Activated T-cell treated with anti-CD3 and anti-CD28 coated beads, Interleukin-2, amount 50 U/mL, for 4 hours (primary cell): ENCODE results near the gene CTSZ. TPM values are rescaled to one million over a fixed set of nuclear protein-coding genes. Genes with fewer than 3 reads are reported as not detected.

Experiments
- ATAC-seq, 2 donors: fragments of 200-7000 bp; cut with Tn5 transposase; one replicate each; pipeline ENCODE4 v1.10.0; 2021
- DNase-seq: peaks from one replicate; pipeline ENCODE4 v3.0.0-alpha.2; 2020
- H3K27me3 Mint-ChIP-seq: one replicate; pipeline ENCODE4 v1.8.0; 2021; ENCODE audit warnings: low read depth, mixed read lengths
- H3K36me3 Mint-ChIP-seq: one replicate; pipeline ENCODE4 v1.8.0; 2022; ENCODE audit warnings: mixed read lengths; ENCODE audit not compliant: insufficient read depth
- H3K4me1 Mint-ChIP-seq: one replicate; pipeline ENCODE4 v1.8.0; 2021; ENCODE audit warnings: low read depth, mixed read lengths
- H3K4me3 Mint-ChIP-seq: one replicate; pipeline ENCODE4 v1.8.0; 2021; ENCODE audit warnings: mild to moderate bottlenecking, moderate library complexity, mixed read lengths
- H3K9me3 Mint-ChIP-seq: one replicate; pipeline ENCODE4 v1.8.0; 2021; ENCODE audit warnings: mixed read lengths
- total RNA-seq, 3 donors: library from RNA; stranded (reverse); gene quantifications; one replicate each; pipeline ENCODE4 v1.2.1, GENCODE V29; 2021

CTSZ gene
- total RNA-seq, 3 donors from 2014 or later = 18.7 to 27.9 (median 20.0) TPM

DNA sequence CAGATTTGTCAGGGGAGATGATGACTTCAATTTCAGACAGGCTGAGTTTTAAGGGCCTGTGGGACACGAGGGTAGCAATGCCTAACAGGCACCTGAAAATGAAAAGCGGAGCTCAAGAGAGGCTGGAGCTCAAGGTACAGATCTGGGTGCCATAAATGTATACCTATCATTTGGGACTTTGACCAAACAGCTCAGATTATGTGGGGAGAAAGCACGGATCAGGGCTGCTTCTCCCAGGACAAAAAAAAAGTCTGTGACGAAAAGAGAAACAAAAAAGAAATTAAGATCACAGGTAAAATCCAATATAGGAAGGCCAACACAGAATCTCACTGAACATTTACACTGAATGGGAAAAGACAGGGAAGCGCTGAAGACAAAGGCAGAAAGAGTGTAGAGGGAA lies 33.6 kb upstream of the CTSZ start:
- Mint-ChIP-seq H3K9me3 (no peaks in the 10 kb centered on the region), H3K4me3 (peak overlapping the region; percentile 93), H3K27me3 (no peaks in the 10 kb centered on the region), H3K36me3 (peaks cover 40% of the 10 kb centered on the region), H3K4me1 (peaks cover 59% of the 10 kb centered on the region)
- no peak for DNase-seq
- no peak for ATAC-seq

DNA sequence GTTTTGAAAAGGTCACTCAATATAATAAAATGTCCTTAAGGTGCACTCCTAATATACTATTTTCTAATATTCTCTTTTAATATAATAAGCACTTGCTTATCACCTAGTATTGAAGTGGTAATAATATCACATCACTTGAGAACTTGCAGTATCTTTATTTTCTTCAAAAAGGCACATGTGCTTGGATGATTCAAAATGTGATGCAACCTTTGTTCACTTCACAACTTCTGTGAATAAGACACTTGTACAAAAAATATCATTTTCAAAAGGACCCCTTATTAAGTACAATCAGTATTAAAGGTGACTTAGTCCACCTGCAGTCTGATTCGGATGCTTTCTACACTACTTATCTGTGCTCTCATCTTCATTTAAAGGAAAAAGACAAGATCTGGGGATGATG lies 32.2 kb upstream of the CTSZ start:
- peaks cover 50% of the 10 kb centered on the region for H3K36me3 Mint-ChIP-seq

DNA sequence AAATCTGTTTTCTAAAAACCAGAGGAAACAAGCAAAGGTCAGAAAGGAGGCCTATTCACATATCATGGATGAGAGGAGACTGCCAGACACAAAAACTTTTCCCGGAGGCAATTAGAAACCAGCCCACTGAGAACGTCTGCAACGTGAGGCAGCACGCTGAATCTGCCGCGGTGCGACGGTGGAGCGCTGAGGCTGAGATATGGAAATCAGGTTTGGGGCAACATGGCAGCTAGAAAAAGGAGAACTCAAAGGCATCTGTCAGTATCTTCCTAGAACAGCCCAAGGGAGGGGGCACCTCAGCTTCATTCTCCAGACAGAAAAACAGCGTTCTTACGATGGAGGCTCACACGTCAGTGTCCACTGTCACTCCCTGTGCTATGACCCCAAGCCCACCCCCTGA lies 30.3 kb upstream of the CTSZ start:
- Mint-ChIP-seq H3K27me3 (no peaks in the 10 kb centered on the region), H3K4me3 (no peak overlapping the region), H3K9me3 (no peaks in the 10 kb centered on the region), H3K4me1 (peaks cover 56% of the 10 kb centered on the region), H3K36me3 (peaks cover 50% of the 10 kb centered on the region)
- ATAC-seq = no peak
- no peak for DNase-seq

More for the DNA sequence above, 32.2 kb upstream of the CTSZ start:
- Mint-ChIP-seq H3K4me3 (peak overlapping the region; percentile 93), H3K27me3 (no peaks in the 10 kb centered on the region), H3K4me1 (peaks cover 59% of the 10 kb centered on the region), H3K9me3 (no peaks in the 10 kb centered on the region)
- ATAC-seq (no peak), DNase-seq (no peak)

DNA sequence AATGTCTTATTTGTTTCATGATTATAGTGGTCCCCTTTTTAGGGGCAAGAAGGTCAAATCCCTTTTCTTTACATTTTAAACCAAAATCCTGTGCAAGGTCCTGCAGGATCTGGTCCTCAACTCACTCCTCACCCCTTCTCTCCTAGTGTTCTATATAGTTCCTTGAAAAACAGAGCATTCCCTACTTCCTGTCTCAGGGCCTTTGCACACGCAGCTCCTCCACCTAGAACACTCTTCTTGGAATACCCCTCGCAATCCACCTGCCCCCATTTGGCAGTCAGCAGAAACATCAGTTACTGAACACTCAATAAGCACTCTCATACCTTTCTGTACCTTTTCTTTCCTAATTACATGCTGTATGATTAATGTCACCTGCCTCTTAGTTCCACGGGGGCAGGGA lies 28.3 kb upstream of the CTSZ start:
- no peak for ATAC-seq
- Mint-ChIP-seq H3K36me3 (peaks cover 50% of the 10 kb centered on the region), H3K4me3 (no peak overlapping the region), H3K4me1 (peaks cover 55% of the 10 kb centered on the region), H3K9me3 (no peaks in the 10 kb centered on the region), H3K27me3 (no peaks in the 10 kb centered on the region)
- no peak for DNase-seq

DNA sequence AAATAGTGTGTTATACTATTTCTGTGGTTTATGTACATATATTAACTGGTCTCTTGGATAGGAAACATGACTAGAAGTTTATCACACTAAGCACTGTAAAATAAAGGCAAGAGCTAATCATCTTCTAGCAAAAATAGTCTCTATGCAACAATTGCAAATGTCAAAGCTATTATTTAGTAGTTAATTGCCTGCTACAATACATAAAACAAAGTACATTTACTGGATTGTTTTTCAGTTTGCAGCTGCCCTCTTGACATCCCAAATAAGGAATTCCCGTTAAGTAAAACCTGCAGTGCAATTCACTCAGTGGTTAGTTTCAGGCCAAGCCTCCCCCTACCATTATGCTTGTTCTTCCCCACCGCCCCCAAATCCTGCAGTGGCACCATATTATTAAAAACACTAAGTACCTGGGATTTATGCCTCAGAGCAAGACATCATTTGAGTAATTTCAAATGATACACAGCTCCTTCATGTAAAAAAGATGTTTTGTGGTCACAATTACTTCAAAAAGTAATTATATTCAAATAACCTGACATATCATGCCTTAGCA lies 26.6 kb upstream of the CTSZ start:
- no peak for ATAC-seq
- DNase-seq = no peak
- H3K36me3 Mint-ChIP-seq = peaks cover 54% of the 10 kb centered on the region
- H3K4me3 Mint-ChIP-seq = peak overlapping the region; percentile 22
- H3K27me3 Mint-ChIP-seq = no peaks in the 10 kb centered on the region
- H3K4me1 Mint-ChIP-seq = peaks cover 55% of the 10 kb centered on the region
- no peaks in the 10 kb centered on the region for H3K9me3 Mint-ChIP-seq

DNA sequence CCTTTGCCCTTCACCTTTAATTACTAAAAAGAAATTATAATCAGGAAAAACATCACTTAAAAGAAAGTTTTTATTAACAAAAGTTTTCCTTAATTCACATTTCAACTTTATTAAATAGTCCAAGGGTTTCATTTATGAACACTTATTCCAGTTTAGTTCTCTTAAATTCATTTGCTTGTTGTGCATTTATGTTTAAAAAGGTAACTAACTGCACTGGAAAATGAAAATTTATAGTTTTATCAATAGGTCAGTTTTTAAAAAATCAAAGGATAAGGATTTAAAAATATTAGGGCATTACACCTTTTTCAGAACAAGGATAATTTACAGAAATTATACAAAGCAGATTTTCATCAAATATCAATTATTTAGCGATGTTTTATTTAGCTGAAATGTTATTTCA lies 26.0 kb upstream of the CTSZ start:
- Mint-ChIP-seq H3K36me3 (peaks cover 57% of the 10 kb centered on the region), H3K4me1 (peaks cover 60% of the 10 kb centered on the region), H3K9me3 (no peaks in the 10 kb centered on the region), H3K27me3 (no peaks in the 10 kb centered on the region), H3K4me3 (peak overlapping the region; percentile 80)
- ATAC-seq = no peak
- DNase-seq = no peak

DNA sequence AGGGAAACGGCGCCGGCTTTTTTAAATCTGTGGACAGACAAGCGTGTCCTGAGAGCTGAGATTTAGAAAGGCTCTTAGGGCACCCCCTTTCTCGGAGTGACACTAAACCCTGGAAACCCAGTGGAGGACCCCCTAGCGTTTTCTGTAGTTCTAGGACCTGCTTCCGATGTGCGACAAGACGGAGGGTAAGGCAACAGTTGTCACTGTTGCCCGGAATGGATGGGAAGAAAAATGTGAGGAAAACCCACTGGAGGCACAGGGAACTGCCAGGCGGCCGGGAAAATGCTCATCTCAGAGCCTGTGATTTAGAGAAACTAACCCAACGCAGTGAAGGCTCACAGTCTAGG lies 25.6 kb upstream of the CTSZ start:
- H3K36me3 Mint-ChIP-seq = peaks cover 56% of the 10 kb centered on the region
- H3K4me3 Mint-ChIP-seq = peak overlapping the region; percentile 80
- no peak for ATAC-seq
- H3K27me3 Mint-ChIP-seq = no peaks in the 10 kb centered on the region
- no peaks in the 10 kb centered on the region for H3K9me3 Mint-ChIP-seq
- peaks cover 61% of the 10 kb centered on the region for H3K4me1 Mint-ChIP-seq
- no peak for DNase-seq

DNA sequence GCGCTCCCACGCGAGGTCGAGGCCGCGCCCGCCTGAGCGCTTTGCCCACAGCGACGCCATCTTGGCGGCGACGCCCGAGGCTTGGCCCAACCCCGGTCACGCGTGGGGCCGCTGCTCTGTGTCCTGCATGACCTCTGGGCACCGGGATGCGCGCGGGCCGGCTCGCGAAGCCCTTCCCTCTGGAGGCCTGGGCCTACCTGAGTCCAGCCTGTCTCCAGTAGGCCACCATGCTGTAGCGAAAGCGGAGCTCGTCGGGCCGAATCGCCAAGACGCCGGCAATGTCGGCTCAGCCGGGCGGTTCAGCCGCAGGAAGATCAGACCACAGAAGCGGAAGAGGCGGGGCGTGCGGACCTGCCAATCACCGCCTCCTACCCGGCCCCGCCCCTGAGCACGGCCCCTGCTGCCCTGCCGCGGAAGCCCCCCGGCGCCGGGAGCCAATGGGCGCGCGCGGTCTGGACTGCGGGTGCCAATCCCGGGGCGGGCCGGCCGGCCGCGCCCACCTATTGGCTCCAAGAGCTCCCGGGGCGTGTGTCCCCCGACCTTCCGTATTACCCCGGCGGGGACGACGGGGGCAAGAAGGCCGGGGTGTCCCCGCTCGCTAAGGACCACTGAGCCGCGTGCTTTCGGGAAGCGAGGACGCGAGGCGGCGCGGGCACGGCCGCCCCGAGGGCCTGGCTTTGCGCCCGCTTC lies 25.1 kb upstream of the CTSZ start, which contains the start of gene ATP5F1E:
ATP5F1E (minus strand) TSS at position 313 of the 690 bp plus-strand sequence; CDS start at position 229, 84 bp downstream.
- Mint-ChIP-seq H3K4me1 (peaks cover 66% of the 10 kb centered on the region), H3K36me3 (peaks cover 58% of the 10 kb centered on the region)
- peak; percentile 97 to 98 for ATAC-seq

DNA sequence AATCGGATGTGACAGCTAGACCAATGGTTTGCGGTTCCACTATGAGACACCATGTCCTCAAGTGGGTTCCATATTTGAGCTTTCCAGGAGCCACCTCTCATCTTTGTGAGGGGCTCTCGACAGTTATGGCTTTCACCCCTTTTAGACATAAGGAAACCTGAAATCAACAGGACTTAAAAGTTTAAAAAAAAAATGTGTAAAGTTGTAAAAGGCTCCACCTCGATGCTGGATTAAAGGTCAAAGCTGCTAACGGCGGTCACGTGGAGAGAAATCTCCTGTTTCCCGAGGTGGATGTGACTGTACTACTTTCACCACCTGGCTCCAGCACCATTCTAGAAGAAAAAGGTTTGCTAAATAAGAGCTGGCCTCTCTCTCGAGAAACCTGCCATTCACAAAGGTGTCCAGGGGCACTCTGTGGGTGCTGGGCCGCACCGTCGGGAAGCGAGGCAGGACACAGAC lies 24.5 kb upstream of the CTSZ start:
- Mint-ChIP-seq H3K36me3 (peaks cover 58% of the 10 kb centered on the region), H3K27me3 (no peaks in the 10 kb centered on the region), H3K9me3 (no peaks in the 10 kb centered on the region), H3K4me1 (peaks cover 66% of the 10 kb centered on the region), H3K4me3 (peak overlapping the region; percentile 94)
- no peak for DNase-seq
- ATAC-seq = no peak

More for the DNA sequence above, 25.1 kb upstream of the CTSZ start, which contains the start of gene ATP5F1E:
- Mint-ChIP-seq H3K4me3 (peak within 1 kb of the TSS; percentile 94), H3K9me3 (no peaks in the 10 kb centered on the region), H3K27me3 (no peaks in the 10 kb centered on the region)
- DNase-seq = peak; percentile 96

DNA sequence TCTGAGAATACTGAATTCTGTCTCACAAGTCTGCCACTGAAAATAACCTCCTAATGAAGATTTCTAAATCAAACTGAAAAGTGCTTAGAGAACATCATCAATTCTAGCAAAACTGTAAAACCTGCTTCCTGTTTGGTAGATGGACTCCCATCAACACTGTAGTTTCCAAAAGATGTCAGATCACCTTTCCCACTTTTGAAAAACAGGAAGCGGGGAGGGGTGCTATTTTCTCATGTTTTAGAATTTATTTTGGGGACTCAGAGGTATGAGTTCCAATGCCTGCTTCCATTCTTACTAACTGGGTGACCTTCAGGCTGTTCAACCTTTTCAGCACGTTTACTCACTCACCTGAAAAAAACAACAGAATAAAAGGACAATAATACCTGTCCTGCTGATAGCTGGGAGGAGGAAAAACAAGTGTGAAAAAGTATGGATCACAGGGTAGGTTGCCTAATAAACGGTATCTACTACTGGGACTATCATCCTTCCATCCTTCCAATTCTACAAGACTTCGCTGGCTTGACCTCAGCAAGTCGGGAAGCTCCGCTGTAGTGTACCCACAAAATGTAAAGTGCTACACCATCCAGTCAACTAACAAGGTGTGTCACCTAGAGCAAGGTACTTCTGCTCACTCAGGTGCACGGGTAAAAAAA lies 24.0 kb upstream of the CTSZ start:
- Mint-ChIP-seq H3K9me3 (no peaks in the 10 kb centered on the region), H3K27me3 (no peaks in the 10 kb centered on the region), H3K4me3 (peak overlapping the region; percentile 94), H3K4me1 (peaks cover 70% of the 10 kb centered on the region), H3K36me3 (peaks cover 53% of the 10 kb centered on the region)
- DNase-seq (no peak), ATAC-seq (no peak)

DNA sequence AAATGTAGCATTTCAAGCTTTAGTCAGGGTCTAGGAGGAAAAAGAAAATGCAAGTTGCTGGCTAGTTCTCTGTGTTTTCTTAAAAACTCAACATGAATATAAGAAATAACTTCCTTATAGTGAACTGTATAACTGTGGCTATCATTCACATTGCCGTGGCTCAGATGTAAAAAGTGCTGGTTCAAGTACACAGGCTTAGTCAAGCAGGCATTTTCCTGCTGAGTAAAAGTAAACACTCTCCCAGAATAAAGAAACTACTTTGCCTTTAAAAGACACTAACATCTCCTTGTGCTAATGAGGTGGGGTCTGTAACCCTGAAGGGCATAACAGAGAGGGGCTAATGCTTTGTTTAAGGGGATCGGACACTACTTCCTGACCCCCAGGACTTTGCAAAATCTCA lies 21.8 kb upstream of the CTSZ start:
- no peak for DNase-seq
- peak overlapping the region; percentile 61 for H3K4me3 Mint-ChIP-seq
- H3K4me1 Mint-ChIP-seq = peaks cover 68% of the 10 kb centered on the region
- ATAC-seq = no peak
- H3K27me3 Mint-ChIP-seq = no peaks in the 10 kb centered on the region
- no peaks in the 10 kb centered on the region for H3K9me3 Mint-ChIP-seq
- H3K36me3 Mint-ChIP-seq = peaks cover 55% of the 10 kb centered on the region

DNA sequence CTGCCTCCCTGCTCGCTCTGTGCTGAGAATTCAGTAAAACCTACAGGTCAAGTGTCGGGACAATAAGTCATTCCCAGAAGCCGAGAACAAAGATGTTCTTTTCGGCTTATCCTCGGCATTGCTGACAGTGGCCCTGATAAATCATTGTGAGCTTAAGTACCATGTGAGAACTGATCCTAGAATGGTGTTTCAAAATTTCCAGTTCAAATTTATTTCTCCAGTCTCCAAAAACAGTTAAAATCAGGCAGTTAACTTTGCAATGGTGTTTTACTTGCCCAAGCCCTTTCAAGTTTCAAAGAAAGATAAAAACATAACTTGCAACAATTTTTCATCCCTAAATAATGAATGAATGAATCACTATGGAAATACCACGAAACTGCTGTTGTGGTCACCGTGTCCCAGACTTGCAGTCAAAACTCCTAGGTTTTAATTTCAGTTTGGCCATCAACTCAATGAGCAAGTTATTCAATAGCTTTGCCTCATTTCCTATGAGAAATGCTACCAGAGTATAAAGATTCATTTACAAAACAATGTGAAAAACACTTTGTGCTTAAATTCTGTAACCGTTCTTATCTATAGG lies 20.8 kb upstream of the CTSZ start:
- no peak for ATAC-seq
- DNase-seq = no peak
- Mint-ChIP-seq H3K4me3 (no peak overlapping the region), H3K27me3 (no peaks in the 10 kb centered on the region), H3K36me3 (peaks cover 57% of the 10 kb centered on the region), H3K9me3 (no peaks in the 10 kb centered on the region), H3K4me1 (peaks cover 62% of the 10 kb centered on the region)

DNA sequence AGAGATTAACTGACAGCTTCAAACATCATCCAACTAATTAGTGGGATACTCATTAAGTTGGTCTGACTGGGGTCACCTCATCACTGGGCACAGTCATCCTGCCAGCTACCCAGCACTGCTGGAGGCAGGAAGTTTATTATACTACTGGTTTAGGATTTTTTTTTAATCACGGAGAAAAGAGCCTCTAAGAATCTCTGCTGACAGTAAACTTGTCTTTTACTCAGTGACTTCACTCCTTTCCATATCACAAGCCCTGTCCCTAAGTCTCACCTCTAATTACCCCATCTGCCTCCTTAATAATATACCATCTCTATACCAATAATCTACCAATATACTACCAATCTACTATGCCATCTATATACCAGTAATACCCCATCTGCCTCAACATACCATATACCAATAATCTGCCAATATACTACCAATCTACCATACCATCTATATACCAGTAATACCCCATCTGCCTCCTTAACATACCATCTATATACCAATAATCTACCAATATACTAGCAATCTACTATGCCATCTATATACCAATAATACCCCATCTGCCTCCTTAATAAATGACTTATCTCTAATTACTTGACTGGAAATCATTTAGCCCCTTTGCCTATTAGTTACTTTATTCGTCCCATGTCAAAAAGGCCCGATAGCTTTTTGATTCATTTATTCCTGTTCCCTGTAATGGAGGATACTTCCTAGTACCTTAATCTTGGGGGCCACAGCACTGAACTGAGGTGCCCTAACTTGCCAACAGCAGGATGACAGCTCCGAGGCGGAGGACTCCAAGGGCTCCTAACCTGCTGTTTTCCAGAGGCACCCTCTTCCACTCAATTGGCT lies 20.1 kb upstream of the CTSZ start:
- no peaks in the 10 kb centered on the region for H3K27me3 Mint-ChIP-seq
- peak overlapping the region; percentile 1 for H3K4me3 Mint-ChIP-seq
- H3K9me3 Mint-ChIP-seq = no peaks in the 10 kb centered on the region
- ATAC-seq (no peak), DNase-seq (no peak)
- H3K36me3 Mint-ChIP-seq = peaks cover 62% of the 10 kb centered on the region
- peaks cover 59% of the 10 kb centered on the region for H3K4me1 Mint-ChIP-seq

DNA sequence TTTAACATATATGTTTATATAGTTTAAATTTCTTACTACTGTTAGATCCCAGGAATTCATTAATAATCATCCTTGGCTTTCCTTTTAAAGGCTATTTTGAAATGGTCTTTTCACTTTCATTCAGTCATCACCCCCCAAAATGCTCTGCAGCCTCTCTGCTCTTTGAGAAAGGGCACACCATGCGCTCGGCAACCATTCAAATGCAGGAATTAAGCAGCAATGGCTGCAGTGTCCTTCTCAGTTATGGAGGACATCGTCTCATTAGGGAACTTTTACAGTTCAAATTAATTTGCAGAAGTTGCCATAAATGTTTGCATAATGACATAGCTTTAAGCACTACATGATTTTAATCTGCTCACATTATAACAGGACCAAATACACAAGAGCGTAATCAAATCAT lies 18.5 kb upstream of the CTSZ start:
- DNase-seq (no peak), ATAC-seq (no peak)
- Mint-ChIP-seq H3K36me3 (peaks cover 57% of the 10 kb centered on the region), H3K4me1 (peaks cover 57% of the 10 kb centered on the region), H3K27me3 (no peaks in the 10 kb centered on the region), H3K9me3 (no peaks in the 10 kb centered on the region), H3K4me3 (no peak overlapping the region)
